Measurements from ENCODE around the gene TGIF2.

The TGIF2 gene

GRCh38 chr20:36573103-36573797 lies at the start of gene TGIF2:
Gene TGIF2, plus strand, starts transcription at chr20:36573597. Its CDS starts 5,178 bp downstream, at chr20:36578775.
- peak; percentile 97 for DNase-seq

- no peak for DNase-seq
These were observed 47.6 kb upstream of the TGIF2 start for GRCh38 chr20:36525620-36526365.

- no peak for DNase-seq
These were observed 46.8 kb upstream of the TGIF2 start for GRCh38 chr20:36526521-36527011.

- no peak for DNase-seq
These were observed 45.9 kb upstream of the TGIF2 start for GRCh38 chr20:36527331-36528125.

- no peak for DNase-seq
These were observed 45.1 kb upstream of the TGIF2 start for GRCh38 chr20:36528176-36528874.

GRCh38 chr20:36528875-36529417 lies 44.5 kb upstream of the TGIF2 start:
- no peak for DNase-seq

GRCh38 chr20:36532388-36532787 lies 41.0 kb upstream of the TGIF2 start:
- DNase-seq, result peak; percentile 53

- no peak for DNase-seq
These were observed 40.6 kb upstream of the TGIF2 start for GRCh38 chr20:36532822-36533221.

- no peak for DNase-seq
These were observed 35.2 kb upstream of the TGIF2 start for GRCh38 chr20:36538026-36538722.

- no peak for DNase-seq
These were observed 32.7 kb upstream of the TGIF2 start for GRCh38 chr20:36540551-36541211.

GRCh38 chr20:36541227-36541767 lies 32.1 kb upstream of the TGIF2 start, which contains the start of gene MYL9:
Gene MYL9, plus strand, starts transcription at chr20:36541519. Its CDS starts 3,366 bp downstream, at chr20:36544885.
- peak; percentile 94 for DNase-seq

GRCh38 chr20:36541768-36542488 lies 31.5 kb upstream of the TGIF2 start:
- peak; percentile 91 for DNase-seq

GRCh38 chr20:36542516-36543183 lies 30.7 kb upstream of the TGIF2 start:
- no peak for DNase-seq

GRCh38 chr20:36543184-36544133 lies 29.9 kb upstream of the TGIF2 start:
- no peak for DNase-seq

- DNase-seq, result no peak
These were observed 29.0 kb upstream of the TGIF2 start for GRCh38 chr20:36544134-36545018.

GRCh38 chr20:36546111-36546736 lies 27.2 kb upstream of the TGIF2 start:
- no peak for DNase-seq

Data from islet precursor cell (in vitro differentiated cells).